ENCODE measurements around the gene NEK2.

Gene NEK2

GRCh38 chr1:211653959-211654496 is 21.4 kb downstream of the NEK2 start:
- in situ Hi-C loops (cut with MboI; ENCODE audit: low sequenced_read_pairs, unreplicated experiment) = loop anchor here (10.0 kb wide), 2 partner anchors 139 to 329 kb away; partner anchors contain the start of gene TRAF5
- DNase-seq (ENCODE audit: low spot score) = no peak
- no peak for TF ChIP-seq CTCF (IDR thresholded peaks at IDR 0.05; ENCODE audit: borderline replicate concordance, control extremely low read depth, extremely low read depth, insufficient read depth, missing control alignments)

GRCh38 chr1:211653293-211653692 is 22.1 kb downstream of the NEK2 start:
- in situ Hi-C loops (cut with MboI; ENCODE audit: low sequenced_read_pairs, unreplicated experiment) = loop anchor here (10.0 kb wide), 2 partner anchors 138 to 328 kb away; partner anchors contain the start of gene TRAF5
- no peak for TF ChIP-seq CTCF (IDR thresholded peaks at IDR 0.05; ENCODE audit: borderline replicate concordance, control extremely low read depth, extremely low read depth, insufficient read depth, missing control alignments)
- no peak for DNase-seq (ENCODE audit: low spot score)

- in situ Hi-C loops (cut with MboI; ENCODE audit: low sequenced_read_pairs, unreplicated experiment) = loop anchor here (10.0 kb wide), 2 partner anchors 138 to 328 kb away; partner anchors contain the start of gene TRAF5
These were observed 23.1 kb downstream of the NEK2 start for GRCh38 chr1:211652371-211652770.

GRCh38 chr1:211650904-211651303 is 24.5 kb downstream of the NEK2 start:
- DNase-seq (ENCODE audit: low spot score) = no peak
- in situ Hi-C loops (cut with MboI; ENCODE audit: low sequenced_read_pairs, unreplicated experiment) = loop anchor here (10.0 kb wide), 2 partner anchors 136 to 326 kb away; partner anchors contain the start of gene TRAF5
- no peak for TF ChIP-seq CTCF (IDR thresholded peaks at IDR 0.05; ENCODE audit: borderline replicate concordance, control extremely low read depth, extremely low read depth, insufficient read depth, missing control alignments)

More at GRCh38 chr1:211652371-211652770, 23.1 kb downstream of the NEK2 start:
- no peak for TF ChIP-seq CTCF (IDR thresholded peaks at IDR 0.05; ENCODE audit: borderline replicate concordance, control extremely low read depth, extremely low read depth, insufficient read depth, missing control alignments)
- DNase-seq (ENCODE audit: low spot score) = no peak

GRCh38 chr1:211648980-211649934 is 26.2 kb downstream of the NEK2 start:
- DNase-seq (ENCODE audit: low spot score) = peak; percentile 73
- in situ Hi-C loops (cut with MboI; ENCODE audit: low sequenced_read_pairs, unreplicated experiment) = no loop called here
- peak; percentile 62 for TF ChIP-seq CTCF (IDR thresholded peaks at IDR 0.05; ENCODE audit: borderline replicate concordance, control extremely low read depth, extremely low read depth, insufficient read depth, missing control alignments)

GRCh38 chr1:211648336-211648735 is 27.1 kb downstream of the NEK2 start:
- in situ Hi-C loops (cut with MboI; ENCODE audit: low sequenced_read_pairs, unreplicated experiment) = no loop called here
- no peak for DNase-seq (ENCODE audit: low spot score)

More at GRCh38 chr1:211648336-211648735, 27.1 kb downstream of the NEK2 start:
- TF ChIP-seq CTCF (IDR thresholded peaks at IDR 0.05; ENCODE audit: borderline replicate concordance, control extremely low read depth, extremely low read depth, insufficient read depth, missing control alignments) = no peak

Measured in GM13976 (cell line).